Tibial nerve (tissue), 4 donors: ENCODE data around the gene PGGHG.

Experiments
- CTCF ChIP-seq, 5 experiments: fragments of 200-600 bp in 3 of 5; fragments of 450-650 bp in 2 of 5; sonication (generic) in 3 of 5; IDR thresholded peaks; one replicate each; pipeline ENCODE4 v1.5.1; 2016 to 2019; ENCODE audit warnings: antibody characterized with exemption in 5 of 5, mild to moderate bottlenecking in 3 of 5, moderate library complexity in 2 of 5
- EP300 ChIP-seq, 2 donors: sonication (generic); formaldehyde crosslinking; IDR thresholded peaks; one replicate each; pipeline ENCODE4 v1.6.1; 2017; ENCODE audit warnings: antibody characterized with exemption in 2 of 2, mild to moderate bottlenecking in 1 of 2
- POLR2A ChIP-seq, 2 donors: fragments of 450-650 bp; IDR thresholded peaks; one replicate each; pipeline ENCODE4 v1.6.1; 2017; ENCODE audit warnings: antibody characterized with exemption in 2 of 2, mild to moderate bottlenecking in 2 of 2, moderate library complexity in 2 of 2

- TF ChIP-seq CTCF (IDR thresholded peaks at IDR 0.05) (peak in 4 of 5 experiments; percentile 12 to 38 (median 28)), POLR2A (IDR thresholded peaks at IDR 0.05) (peak; percentile 67 to 75), EP300 (IDR thresholded peaks at IDR 0.05) (peak in 1 of 2 donors; percentile 92)
Measured at GRCh38 chr11:307766-308708, 19.1 kb downstream of the PGGHG start, which contains the start of gene IFITM2.
